Astrocyte of the hippocampus (primary cell): ENCODE data around the gene MED6.

ENCODE experiments used
- DNase-seq: peaks from one replicate; pipeline ENCODE4 v3.0.0; 2011; ENCODE audit warnings: low read depth, low spot score

MED6 gene

GRCh38 chr14:70600382-70601157, at the start of gene MED6:
MED6 (minus strand) TSS chr14:70600655; CDS start chr14:70600637, 18 bp downstream.
- peak; percentile 97 for DNase-seq

- DNase-seq, result no peak
Observed at GRCh38 chr14:70649803-70650202, 49.3 kb upstream of the MED6 start.

- no peak for DNase-seq
Observed at GRCh38 chr14:70648346-70648745, 47.9 kb upstream of the MED6 start.

GRCh38 chr14:70646705-70647104, 46.2 kb upstream of the MED6 start:
- no peak for DNase-seq

GRCh38 chr14:70645892-70646291, 45.4 kb upstream of the MED6 start:
- DNase-seq, result no peak

- no peak for DNase-seq
Observed at GRCh38 chr14:70643967-70644366, 43.5 kb upstream of the MED6 start.

- DNase-seq, result no peak
Observed at GRCh38 chr14:70642303-70643235, 42.1 kb upstream of the MED6 start.

- peak; percentile 51 for DNase-seq
Observed at GRCh38 chr14:70641548-70642302, 41.3 kb upstream of the MED6 start, which contains the start of gene TTC9. TTC9 (plus strand) TSS chr14:70641916; CDS start chr14:70642130, 214 bp downstream.

GRCh38 chr14:70640938-70641547, 40.6 kb upstream of the MED6 start:
- DNase-seq, result peak; percentile 43

- DNase-seq, result no peak
Observed at GRCh38 chr14:70638416-70638815, 38.0 kb upstream of the MED6 start.

GRCh38 chr14:70635971-70636595, 35.6 kb upstream of the MED6 start:
- DNase-seq, result no peak

GRCh38 chr14:70631948-70632347, 31.5 kb upstream of the MED6 start:
- no peak for DNase-seq

GRCh38 chr14:70624972-70625371, 24.5 kb upstream of the MED6 start:
- DNase-seq, result peak; percentile 10

- peak; percentile 71 for DNase-seq
Observed at GRCh38 chr14:70622111-70622712, 21.8 kb upstream of the MED6 start.

GRCh38 chr14:70619708-70620107, 19.3 kb upstream of the MED6 start:
- DNase-seq, result no peak

GRCh38 chr14:70618314-70618713, 17.9 kb upstream of the MED6 start:
- DNase-seq, result no peak

GRCh38 chr14:70616646-70617045, 16.2 kb upstream of the MED6 start:
- DNase-seq, result no peak

- DNase-seq, result no peak
Observed at GRCh38 chr14:70611216-70611615, 10.8 kb upstream of the MED6 start.

- no peak for DNase-seq
Observed at GRCh38 chr14:70602254-70602653, 1.8 kb upstream of the MED6 start.

- DNase-seq, result peak; percentile 24
Observed at GRCh38 chr14:70601162-70601561, 707 bp upstream of the MED6 start.
